ENCODE data around the gene CTNND2.
"Not testable (repeated sequence)": the region's sequence is repeated elsewhere in the genome, so short reads cannot be mapped to it uniquely, and the experiment has no call there.

CTNND2 gene

GRCh38 chr5:11467588-11467987, 436.7 kb downstream of the CTNND2 start:
- DNase-seq (ENCODE audit: low spot score): no peak

GRCh38 chr5:11459716-11460115, 444.5 kb downstream of the CTNND2 start:
- DNase-seq (ENCODE audit: low spot score): no peak

- no peak for DNase-seq (ENCODE audit: low spot score)
Measured at GRCh38 chr5:11455505-11455904, 448.7 kb downstream of the CTNND2 start.

- DNase-seq (ENCODE audit: low spot score): no peak
Measured at GRCh38 chr5:11452852-11453251, 451.4 kb downstream of the CTNND2 start.

- DNase-seq (ENCODE audit: low spot score): no peak
Measured at GRCh38 chr5:11449966-11450365, 454.3 kb downstream of the CTNND2 start.

- DNase-seq (ENCODE audit: low spot score): no peak
Measured at GRCh38 chr5:11449217-11449616, 455.0 kb downstream of the CTNND2 start.

- DNase-seq (ENCODE audit: low spot score): no peak
Measured at GRCh38 chr5:11443831-11444230, 460.4 kb downstream of the CTNND2 start.

GRCh38 chr5:11432116-11432515, 472.1 kb downstream of the CTNND2 start:
- DNase-seq (ENCODE audit: low spot score): no peak

- no peak for DNase-seq (ENCODE audit: low spot score)
Measured at GRCh38 chr5:11429254-11429653, 475.0 kb downstream of the CTNND2 start.

GRCh38 chr5:11427569-11427968, 476.7 kb downstream of the CTNND2 start:
- DNase-seq (ENCODE audit: low spot score): no peak

GRCh38 chr5:11426442-11426841, 477.8 kb downstream of the CTNND2 start:
- no peak for DNase-seq (ENCODE audit: low spot score)

- no peak for DNase-seq (ENCODE audit: low spot score)
Measured at GRCh38 chr5:11422342-11422741, 481.9 kb downstream of the CTNND2 start.

GRCh38 chr5:11420969-11421368, 483.3 kb downstream of the CTNND2 start:
- no peak for DNase-seq (ENCODE audit: low spot score)

- no peak for DNase-seq (ENCODE audit: low spot score)
Measured at GRCh38 chr5:11415751-11416150, 488.5 kb downstream of the CTNND2 start.

GRCh38 chr5:11414732-11415131, 489.5 kb downstream of the CTNND2 start:
- not testable (repeated sequence) for DNase-seq (ENCODE audit: low spot score)

- DNase-seq (ENCODE audit: low spot score): no peak
Measured at GRCh38 chr5:11411621-11412020, 492.6 kb downstream of the CTNND2 start.

- DNase-seq (ENCODE audit: low spot score): no peak
Measured at GRCh38 chr5:11407556-11408145, 496.6 kb downstream of the CTNND2 start.

GRCh38 chr5:11400316-11400715, 503.9 kb downstream of the CTNND2 start:
- no peak for DNase-seq (ENCODE audit: low spot score)

- DNase-seq (ENCODE audit: low spot score): no peak
Measured at GRCh38 chr5:11398728-11399127, 505.5 kb downstream of the CTNND2 start.

GRCh38 chr5:11397549-11397948, 506.7 kb downstream of the CTNND2 start:
- DNase-seq (ENCODE audit: low spot score): no peak

GRCh38 chr5:11396917-11397316, 507.3 kb downstream of the CTNND2 start:
- DNase-seq (ENCODE audit: low spot score): no peak

GRCh38 chr5:11394933-11395332, 509.3 kb downstream of the CTNND2 start:
- DNase-seq (ENCODE audit: low spot score): no peak

GRCh38 chr5:11390291-11390767, 513.9 kb downstream of the CTNND2 start:
- no peak for DNase-seq (ENCODE audit: low spot score)

- DNase-seq (ENCODE audit: low spot score): no peak
Measured at GRCh38 chr5:11387382-11387781, 516.9 kb downstream of the CTNND2 start.
